Stimulated activated CD4-positive, alpha-beta T cell treated with anti-CD3 and anti-CD28 coated beads, Interleukin-15, amount 100 ng/mL, for 48 hours (primary cell): Measurements from ENCODE around the gene CCDC88C.

Source experiments
- DNase-seq, 2 donors: peaks; one replicate each; pipeline ENCODE4 v3.0.0-alpha.2; 2020; ENCODE audit warnings: low read depth in 2 of 2

Gene CCDC88C

GRCh38 chr14:91327661-91328312 is 89.8 kb downstream of the CCDC88C start:
- DNase-seq = no peak

- no peak for DNase-seq
Observed at GRCh38 chr14:91327250-91327595, 90.4 kb downstream of the CCDC88C start.

- no peak for DNase-seq
Observed at GRCh38 chr14:91326514-91327249, 90.9 kb downstream of the CCDC88C start.

- no peak for DNase-seq
Observed at GRCh38 chr14:91324606-91325575, 92.7 kb downstream of the CCDC88C start.

- peak; percentile 89 to 94 for DNase-seq
Observed at GRCh38 chr14:91323671-91324605, 93.7 kb downstream of the CCDC88C start.

GRCh38 chr14:91323031-91323430 is 94.6 kb downstream of the CCDC88C start:
- no peak for DNase-seq

GRCh38 chr14:91322623-91323022 is 95.0 kb downstream of the CCDC88C start:
- DNase-seq = no peak

- DNase-seq = no peak
Observed at GRCh38 chr14:91321131-91321530, 96.5 kb downstream of the CCDC88C start.

- no peak for DNase-seq
Observed at GRCh38 chr14:91320266-91320665, 97.4 kb downstream of the CCDC88C start.

GRCh38 chr14:91318911-91319310 is 98.7 kb downstream of the CCDC88C start:
- no peak for DNase-seq

GRCh38 chr14:91317381-91318308 is 100.0 kb downstream of the CCDC88C start:
- peak; percentile 74 to 78 for DNase-seq

- no peak for DNase-seq
Observed at GRCh38 chr14:91316761-91317160, 100.9 kb downstream of the CCDC88C start.

- peak; percentile 81 to 82 for DNase-seq
Observed at GRCh38 chr14:91315844-91316267, 101.8 kb downstream of the CCDC88C start.

GRCh38 chr14:91313852-91314251 is 103.8 kb downstream of the CCDC88C start:
- DNase-seq = no peak

GRCh38 chr14:91313154-91313850 is 104.3 kb downstream of the CCDC88C start:
- no peak for DNase-seq

GRCh38 chr14:91311284-91311662 is 106.3 kb downstream of the CCDC88C start:
- DNase-seq = no peak

- DNase-seq = no peak
Observed at GRCh38 chr14:91310606-91311283, 106.9 kb downstream of the CCDC88C start.

GRCh38 chr14:91309756-91310280 is 107.8 kb downstream of the CCDC88C start:
- no peak for DNase-seq

- DNase-seq = no peak
Observed at GRCh38 chr14:91308337-91308736, 109.3 kb downstream of the CCDC88C start.
